Measurements from ENCODE around the gene LRP1B. TPM values are rescaled to one million over a fixed set of nuclear protein-coding genes. Genes with fewer than 3 reads are reported as not detected.
A peak's percentile ranks its signal among the peaks of the same experiment; 100 is the strongest.

The LRP1B gene
- total and polyA plus RNA-seq, 4 donors = 0.01 to 0.84 (median 0.17) TPM

DNA sequence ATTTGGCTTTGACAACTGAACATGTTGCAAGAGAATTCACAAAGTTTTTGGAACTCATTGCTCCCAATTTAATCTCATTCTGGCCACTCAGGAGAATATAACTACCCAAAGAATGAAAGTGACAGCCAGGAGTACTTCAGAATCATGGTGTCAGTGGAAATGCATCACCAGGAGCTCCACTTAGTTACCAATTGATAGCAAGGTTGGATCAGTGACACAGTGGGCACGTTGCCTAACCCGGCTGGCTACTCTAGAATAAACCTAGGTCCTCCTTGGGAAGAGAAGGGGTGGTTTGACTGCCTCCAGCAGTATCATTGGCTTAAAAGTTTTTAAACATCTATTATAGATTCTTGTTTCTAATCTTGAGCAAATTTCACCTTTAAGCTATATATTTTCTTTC, 40.0 kb upstream of the LRP1B start:
- Histone ChIP-seq H3K36me3 (ENCODE audit: control insufficient read depth in 4 of 4, insufficient read depth in 3 of 4, low read depth in 1 of 4, low read length in 3 of 4) (no peaks in the 10 kb centered on the region), H3K27me3 (ENCODE audit: control insufficient read depth in 4 of 4, insufficient read depth in 4 of 4, low read length in 3 of 4) (peaks cover 0 to 2% (median 0%) of the 10 kb centered on the region in 4 donors), H3K27ac (ENCODE audit: low read depth in 1 of 2, low read length in 2 of 2) (no peak overlapping the region), H3K9ac (ENCODE audit: low read depth in 1 of 2, low read length in 2 of 2) (no peak overlapping the region), H3K9me3 (ENCODE audit: control insufficient read depth in 4 of 4, low read length in 3 of 4) (no peaks in the 10 kb centered on the region), H3K4me3 (ENCODE audit: low read depth in 1 of 3, low read length in 3 of 3) (no peak overlapping the region), H3K4me1 (ENCODE audit: control insufficient read depth in 4 of 4, insufficient read depth in 4 of 4, low read length in 3 of 4) (no peaks in the 10 kb centered on the region)
- no peak for DNase-seq (ENCODE audit: low spot score)
- 62% methylated on average over 2 of the region's 2 CpGs for WGBS
- TF ChIP-seq JUND (IDR thresholded peaks at IDR 0.05) = no peak
- TF ChIP-seq SP1 (IDR thresholded peaks at IDR 0.05) = no peak
- no peak for TF ChIP-seq TAF1 (conservative IDR thresholded peaks at IDR 0.05)
- TF ChIP-seq, protein P1, sequence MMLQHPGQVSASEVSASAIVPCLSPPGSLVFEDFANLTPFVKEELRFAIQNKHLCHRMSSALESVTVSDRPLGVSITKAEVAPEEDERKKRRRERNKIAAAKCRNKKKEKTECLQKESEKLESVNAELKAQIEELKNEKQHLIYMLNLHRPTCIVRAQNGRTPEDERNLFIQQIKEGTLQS (IDR thresholded peaks at IDR 0.05) = no peak
- TF ChIP-seq YY1 (IDR thresholded peaks at IDR 0.05) = no peak
- no peak for TF ChIP-seq HNF4A (conservative IDR thresholded peaks at IDR 0.05)

DNA sequence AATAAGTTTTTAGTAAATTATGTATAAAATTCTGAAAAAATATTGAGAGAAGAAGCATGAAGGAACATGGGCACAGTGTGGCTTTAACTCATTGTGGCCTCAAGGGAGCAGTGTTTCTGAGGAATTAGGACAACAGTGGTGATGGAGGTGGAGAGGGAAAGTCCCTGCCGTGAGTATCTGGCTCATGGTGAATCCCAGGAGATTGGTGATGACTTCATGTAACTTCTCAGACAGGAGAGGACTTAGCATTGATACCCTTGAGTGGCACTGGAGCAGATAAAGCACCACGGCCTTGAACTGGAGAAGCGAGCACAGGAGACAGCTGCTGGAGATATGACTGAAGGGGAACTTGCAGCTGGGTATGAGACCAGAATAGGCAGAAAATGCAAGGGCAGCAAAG, 35.0 kb upstream of the LRP1B start:
- H3K9me3 ChIP-seq (ENCODE audit: control insufficient read depth in 4 of 4, low read length in 3 of 4) = no peaks in the 10 kb centered on the region
- no peak for DNase-seq (ENCODE audit: low spot score)
- H3K4me1 ChIP-seq (ENCODE audit: control insufficient read depth in 4 of 4, insufficient read depth in 4 of 4, low read length in 3 of 4) = no peaks in the 10 kb centered on the region
- WGBS = 32% methylated on average over 3 of the region's 3 CpGs
- H3K27ac ChIP-seq (ENCODE audit: low read depth in 1 of 2, low read length in 2 of 2) = no peak overlapping the region
- H3K9ac ChIP-seq (ENCODE audit: low read depth in 1 of 2, low read length in 2 of 2) = no peak overlapping the region
- H3K4me3 ChIP-seq (ENCODE audit: low read depth in 1 of 3, low read length in 3 of 3) = no peak overlapping the region
- no peaks in the 10 kb centered on the region for H3K36me3 ChIP-seq (ENCODE audit: control insufficient read depth in 4 of 4, insufficient read depth in 3 of 4, low read depth in 1 of 4, low read length in 3 of 4)
- no peak for TF ChIP-seq RXRA (IDR thresholded peaks at IDR 0.05)
- TF ChIP-seq, protein P1 (IDR thresholded peaks at IDR 0.05) = no peak
- TF ChIP-seq, protein P2, sequence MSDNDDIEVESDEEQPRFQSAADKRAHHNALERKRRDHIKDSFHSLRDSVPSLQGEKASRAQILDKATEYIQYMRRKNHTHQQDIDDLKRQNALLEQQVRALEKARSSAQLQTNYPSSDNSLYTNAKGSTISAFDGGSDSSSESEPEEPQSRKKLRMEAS (IDR thresholded peaks at IDR 0.05) = no peak
- TF ChIP-seq, protein P3, sequence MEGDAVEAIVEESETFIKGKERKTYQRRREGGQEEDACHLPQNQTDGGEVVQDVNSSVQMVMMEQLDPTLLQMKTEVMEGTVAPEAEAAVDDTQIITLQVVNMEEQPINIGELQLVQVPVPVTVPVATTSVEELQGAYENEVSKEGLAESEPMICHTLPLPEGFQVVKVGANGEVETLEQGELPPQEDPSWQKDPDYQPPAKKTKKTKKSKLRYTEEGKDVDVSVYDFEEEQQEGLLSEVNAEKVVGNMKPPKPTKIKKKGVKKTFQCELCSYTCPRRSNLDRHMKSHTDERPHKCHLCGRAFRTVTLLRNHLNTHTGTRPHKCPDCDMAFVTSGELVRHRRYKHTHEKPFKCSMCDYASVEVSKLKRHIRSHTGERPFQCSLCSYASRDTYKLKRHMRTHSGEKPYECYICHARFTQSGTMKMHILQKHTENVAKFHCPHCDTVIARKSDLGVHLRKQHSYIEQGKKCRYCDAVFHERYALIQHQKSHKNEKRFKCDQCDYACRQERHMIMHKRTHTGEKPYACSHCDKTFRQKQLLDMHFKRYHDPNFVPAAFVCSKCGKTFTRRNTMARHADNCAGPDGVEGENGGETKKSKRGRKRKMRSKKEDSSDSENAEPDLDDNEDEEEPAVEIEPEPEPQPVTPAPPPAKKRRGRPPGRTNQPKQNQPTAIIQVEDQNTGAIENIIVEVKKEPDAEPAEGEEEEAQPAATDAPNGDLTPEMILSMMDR (IDR thresholded peaks at IDR 0.05; ENCODE audit: low read depth, low read length, missing input control) = peak; percentile 20
- no peak for TF ChIP-seq HNF4G (IDR thresholded peaks at IDR 0.05)
- no peak for TF ChIP-seq JUND (IDR thresholded peaks at IDR 0.05)
- no peak for TF ChIP-seq FOXA1 (IDR thresholded peaks at IDR 0.05)
- no peak for TF ChIP-seq HNF4A (conservative IDR thresholded peaks at IDR 0.05)
- peak; percentile 66 to 74 for TF ChIP-seq RAD21 (IDR thresholded peaks at IDR 0.05)
- no peak for TF ChIP-seq SP1 (IDR thresholded peaks at IDR 0.05)
- TF ChIP-seq, protein P4, sequence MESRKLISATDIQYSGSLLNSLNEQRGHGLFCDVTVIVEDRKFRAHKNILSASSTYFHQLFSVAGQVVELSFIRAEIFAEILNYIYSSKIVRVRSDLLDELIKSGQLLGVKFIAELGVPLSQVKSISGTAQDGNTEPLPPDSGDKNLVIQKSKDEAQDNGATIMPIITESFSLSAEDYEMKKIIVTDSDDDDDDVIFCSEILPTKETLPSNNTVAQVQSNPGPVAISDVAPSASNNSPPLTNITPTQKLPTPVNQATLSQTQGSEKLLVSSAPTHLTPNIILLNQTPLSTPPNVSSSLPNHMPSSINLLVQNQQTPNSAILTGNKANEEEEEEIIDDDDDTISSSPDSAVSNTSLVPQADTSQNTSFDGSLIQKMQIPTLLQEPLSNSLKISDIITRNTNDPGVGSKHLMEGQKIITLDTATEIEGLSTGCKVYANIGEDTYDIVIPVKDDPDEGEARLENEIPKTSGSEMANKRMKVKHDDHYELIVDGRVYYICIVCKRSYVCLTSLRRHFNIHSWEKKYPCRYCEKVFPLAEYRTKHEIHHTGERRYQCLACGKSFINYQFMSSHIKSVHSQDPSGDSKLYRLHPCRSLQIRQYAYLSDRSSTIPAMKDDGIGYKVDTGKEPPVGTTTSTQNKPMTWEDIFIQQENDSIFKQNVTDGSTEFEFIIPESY (IDR thresholded peaks at IDR 0.05) = no peak
- TF ChIP-seq YY1 (IDR thresholded peaks at IDR 0.05) = no peak
- TF ChIP-seq FOXA2 (IDR thresholded peaks at IDR 0.05) = no peak
- TF ChIP-seq EGR1 (IDR thresholded peaks at IDR 0.05; ENCODE audit: low read depth in 2 of 2) = no peak
- no peak for TF ChIP-seq GABPA (IDR thresholded peaks at IDR 0.05 in 1 of 2, conservative IDR thresholded peaks at IDR 0.05 in 1 of 2)
- no peak for TF ChIP-seq NR2F2 (IDR thresholded peaks at IDR 0.05)
- TF ChIP-seq, protein P5, sequence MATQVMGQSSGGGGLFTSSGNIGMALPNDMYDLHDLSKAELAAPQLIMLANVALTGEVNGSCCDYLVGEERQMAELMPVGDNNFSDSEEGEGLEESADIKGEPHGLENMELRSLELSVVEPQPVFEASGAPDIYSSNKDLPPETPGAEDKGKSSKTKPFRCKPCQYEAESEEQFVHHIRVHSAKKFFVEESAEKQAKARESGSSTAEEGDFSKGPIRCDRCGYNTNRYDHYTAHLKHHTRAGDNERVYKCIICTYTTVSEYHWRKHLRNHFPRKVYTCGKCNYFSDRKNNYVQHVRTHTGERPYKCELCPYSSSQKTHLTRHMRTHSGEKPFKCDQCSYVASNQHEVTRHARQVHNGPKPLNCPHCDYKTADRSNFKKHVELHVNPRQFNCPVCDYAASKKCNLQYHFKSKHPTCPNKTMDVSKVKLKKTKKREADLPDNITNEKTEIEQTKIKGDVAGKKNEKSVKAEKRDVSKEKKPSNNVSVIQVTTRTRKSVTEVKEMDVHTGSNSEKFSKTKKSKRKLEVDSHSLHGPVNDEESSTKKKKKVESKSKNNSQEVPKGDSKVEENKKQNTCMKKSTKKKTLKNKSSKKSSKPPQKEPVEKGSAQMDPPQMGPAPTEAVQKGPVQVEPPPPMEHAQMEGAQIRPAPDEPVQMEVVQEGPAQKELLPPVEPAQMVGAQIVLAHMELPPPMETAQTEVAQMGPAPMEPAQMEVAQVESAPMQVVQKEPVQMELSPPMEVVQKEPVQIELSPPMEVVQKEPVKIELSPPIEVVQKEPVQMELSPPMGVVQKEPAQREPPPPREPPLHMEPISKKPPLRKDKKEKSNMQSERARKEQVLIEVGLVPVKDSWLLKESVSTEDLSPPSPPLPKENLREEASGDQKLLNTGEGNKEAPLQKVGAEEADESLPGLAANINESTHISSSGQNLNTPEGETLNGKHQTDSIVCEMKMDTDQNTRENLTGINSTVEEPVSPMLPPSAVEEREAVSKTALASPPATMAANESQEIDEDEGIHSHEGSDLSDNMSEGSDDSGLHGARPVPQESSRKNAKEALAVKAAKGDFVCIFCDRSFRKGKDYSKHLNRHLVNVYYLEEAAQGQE (IDR thresholded peaks at IDR 0.05) = no peak
- peaks cover 0 to 3% (median 0%) of the 10 kb centered on the region in 4 donors for H3K27me3 ChIP-seq (ENCODE audit: control insufficient read depth in 4 of 4, insufficient read depth in 4 of 4, low read length in 3 of 4)
